ENCODE results near the gene ROR2. TPM values are rescaled to one million over a fixed set of nuclear protein-coding genes. Genes with fewer than 3 reads are reported as not detected.

Gene ROR2
- total and polyA plus RNA-seq, 2 of the 8 experiments (the other 6 are each of a cell fraction or from before 2014, with no cell fraction given) = 2.7 to 4.3 TPM

GRCh38 chr9:91856419-91856818, 93.6 kb downstream of the ROR2 start (continued):
- TF ChIP-seq CHD7 (IDR thresholded peaks at IDR 0.05; ENCODE audit: insufficient replicate concordance, low read length) = no peak
- TF ChIP-seq MAX (IDR thresholded peaks at IDR 0.05) = no peak
- no peak for TF ChIP-seq SRF (IDR thresholded peaks at IDR 0.05; ENCODE audit: low read depth, low read length)
- no peak for TF ChIP-seq BCL11A (IDR thresholded peaks at IDR 0.05; ENCODE audit: low read depth in 2 of 2, low read length in 2 of 2)
- TF ChIP-seq SIN3A (conservative IDR thresholded peaks at IDR 0.05 in 1 of 2, IDR thresholded peaks at IDR 0.05 in 1 of 2; ENCODE audit: low read depth in 1 of 2, low read length in 2 of 2) = no peak
- no peak for TF ChIP-seq RAD21 (IDR thresholded peaks at IDR 0.05 in 1 of 2, conservative IDR thresholded peaks at IDR 0.05 in 1 of 2; ENCODE audit: low read depth in 2 of 2, low read length in 2 of 2)
- TF ChIP-seq PHF8 (conservative IDR thresholded peaks at IDR 0.05; ENCODE audit: low read depth, low read length) = no peak
- TF ChIP-seq GABPA (IDR thresholded peaks at IDR 0.05; ENCODE audit: borderline replicate concordance, insufficient read depth, low read length) = no peak

Data from H1 (cell line).